Esophagus squamous epithelium (tissue), 5 donors: ENCODE results near the gene TTC4. TPM values are rescaled to one million over a fixed set of nuclear protein-coding genes. Genes with fewer than 3 reads are reported as not detected.

Source experiments
- DNase-seq: peaks from one replicate; lab custom pipeline; 2025; lab: John Stamatoyannopoulos, UW
- H3K27ac ChIP-seq, 4 donors: fragments of 200-600 bp; sonication (generic); one replicate each; pipeline ENCODE4 v1.5.1; 2016 to 2019; ENCODE audit warnings: mild to moderate bottlenecking in 1 of 4
- H3K27me3 ChIP-seq, 4 donors: fragments of 200-600 bp; sonication (generic); 1 replicate in 3 of 4; 2 replicates in 1 of 4; pipeline versions ENCODE4 v1.5.1 to v1.6.0; 2017 to 2021; ENCODE audit warnings: antibody characterized with exemption in 1 of 4
- H3K36me3 ChIP-seq, 3 donors: fragments of 200-600 bp; sonication (generic); one replicate each; pipeline ENCODE4 v1.5.1; 2016 to 2019
- H3K4me1 ChIP-seq, 3 donors: fragments of 200-600 bp; sonication (generic); one replicate each; pipeline ENCODE4 v1.5.1; 2017 to 2019
- H3K4me3 ChIP-seq, 4 donors: fragments of 200-600 bp; sonication (generic); 1 replicate in 3 of 4; 2 replicates in 1 of 4; pipeline ENCODE4 v1.5.1; 2016 to 2019; ENCODE audit warnings: mild to moderate bottlenecking in 2 of 4, moderate library complexity in 1 of 4
- H3K9me3 ChIP-seq, 3 donors: fragments of 200-600 bp; sonication (generic); one replicate each; pipeline ENCODE4 v1.5.1; 2016 to 2019
- CTCF ChIP-seq, 6 experiments: fragments of 450-650 bp in 4 of 6; fragments of 200-600 bp in 2 of 6; sonication (generic) in 2 of 6; IDR thresholded peaks; one replicate each; pipeline ENCODE4 v1.5.1; 2016 to 2019; ENCODE audit warnings: antibody characterized with exemption in 6 of 6, mild to moderate bottlenecking in 4 of 6, moderate library complexity in 4 of 6
- POLR2A ChIP-seq, 4 donors: fragments of 450-650 bp; IDR thresholded peaks; one replicate each; pipeline ENCODE4 v1.6.1; 2017; ENCODE audit warnings: antibody characterized with exemption in 4 of 4, mild to moderate bottlenecking in 4 of 4, moderate library complexity in 3 of 4
- WGBS, 2 donors: methylation state at CpG; one replicate each; pipeline ENCODE4 v1.1.5; 2018; 5-methylcytosine and 5-hydroxymethylcytosine counted together
- intact Hi-C: fragments of 100-400 bp; cut with DNase I; formaldehyde crosslinking; loops from one replicate; pipeline ENCODE4 v1.15.0; 2022
- total RNA-seq, 4 donors: library from RNA; depleted of rRNA; stranded (reverse); fragments of >200 nt; gene quantifications; one replicate each; pipeline ENCODE4 v1.1.0, GENCODE V29; 2016
- donor health status: DM: yes; HTN: yes; CAD: no.

Gene TTC4
- total RNA-seq, 4 donors from 2014 or later = 18.0 to 25.2 (median 21.9) TPM

DNA sequence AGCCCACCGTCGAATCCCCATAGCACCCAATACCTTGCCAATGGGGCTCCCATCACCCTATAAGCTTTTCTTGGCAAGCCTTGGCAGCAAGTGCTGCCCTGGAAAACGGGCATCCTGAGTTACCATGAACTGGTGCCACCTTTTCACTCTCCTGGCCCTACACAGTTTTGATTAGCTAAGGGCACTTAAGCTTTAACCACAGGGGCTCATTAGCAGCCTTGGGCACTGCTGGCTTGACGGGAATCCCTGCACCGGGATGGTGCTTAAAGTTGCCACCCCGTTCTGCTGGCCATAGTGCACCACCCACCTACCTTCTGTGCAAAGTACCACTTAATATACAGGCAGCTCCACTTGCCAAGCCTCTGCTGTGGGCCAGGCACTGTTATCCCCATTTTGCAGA, 34.9 kb downstream of the TTC4 start:
- WGBS, 2 donors = 58 to 62% methylated on average over 5 to 6 of the region's 6 CpGs
- Histone ChIP-seq H3K27ac (no peak overlapping the region), H3K4me1 (no peaks in the 10 kb centered on the region), H3K4me3 (no peak overlapping the region), H3K9me3 (no peaks in the 10 kb centered on the region), H3K27me3 (no peaks in the 10 kb centered on the region), H3K36me3 (peaks cover 0 to 2% (median 0%) of the 10 kb centered on the region in 3 donors)
- intact Hi-C loops = no loop called here
- no peak for DNase-seq
- TF ChIP-seq CTCF (IDR thresholded peaks at IDR 0.05) = no peak
- TF ChIP-seq POLR2A (IDR thresholded peaks at IDR 0.05) = no peak

- 64 to 68% methylated on average over 4 of the region's 4 CpGs for WGBS, 2 donors
- no peaks in the 10 kb centered on the region for H3K27me3 ChIP-seq
- H3K9me3 ChIP-seq = no peaks in the 10 kb centered on the region
- TF ChIP-seq CTCF (IDR thresholded peaks at IDR 0.05) (no peak), POLR2A (IDR thresholded peaks at IDR 0.05) (no peak)
- DNase-seq = no peak
- intact Hi-C loops = no loop called here
- H3K4me3 ChIP-seq = no peak overlapping the region
- H3K36me3 ChIP-seq = peaks cover 0 to 11% (median 1%) of the 10 kb centered on the region in 3 donors
- no peak overlapping the region for H3K27ac ChIP-seq
- no peaks in the 10 kb centered on the region for H3K4me1 ChIP-seq
Measured at GRCh38 chr1:54751426-54751825, 35.8 kb downstream of the TTC4 start.

GRCh38 chr1:54754045-54754444, 38.4 kb downstream of the TTC4 start:
- intact Hi-C loops = no loop called here
- Histone ChIP-seq H3K4me1 (no peaks in the 10 kb centered on the region), H3K27me3 (no peaks in the 10 kb centered on the region), H3K27ac (no peak overlapping the region), H3K4me3 (no peak overlapping the region), H3K36me3 (peaks cover 0 to 37% (median 4%) of the 10 kb centered on the region in 3 donors), H3K9me3 (no peaks in the 10 kb centered on the region)
- WGBS, 2 donors = 92 to 94% methylated on average over 7 to 10 of the region's 22 CpGs
- DNase-seq = no peak
- TF ChIP-seq CTCF (IDR thresholded peaks at IDR 0.05) = no peak
- no peak for TF ChIP-seq POLR2A (IDR thresholded peaks at IDR 0.05)

GRCh38 chr1:54754486-54755285, 39.0 kb downstream of the TTC4 start:
- Histone ChIP-seq H3K27me3 (no peaks in the 10 kb centered on the region), H3K4me3 (no peak overlapping the region), H3K27ac (no peak overlapping the region), H3K9me3 (no peaks in the 10 kb centered on the region), H3K36me3 (peaks cover 0 to 37% (median 4%) of the 10 kb centered on the region in 3 donors), H3K4me1 (no peaks in the 10 kb centered on the region)
- intact Hi-C loops = no loop called here
- no peak for TF ChIP-seq CTCF (IDR thresholded peaks at IDR 0.05)
- no peak for TF ChIP-seq POLR2A (IDR thresholded peaks at IDR 0.05)
- WGBS, 2 donors = 80% methylated on average over 1 to 2 of the region's 25 CpGs
- no peak for DNase-seq

DNA sequence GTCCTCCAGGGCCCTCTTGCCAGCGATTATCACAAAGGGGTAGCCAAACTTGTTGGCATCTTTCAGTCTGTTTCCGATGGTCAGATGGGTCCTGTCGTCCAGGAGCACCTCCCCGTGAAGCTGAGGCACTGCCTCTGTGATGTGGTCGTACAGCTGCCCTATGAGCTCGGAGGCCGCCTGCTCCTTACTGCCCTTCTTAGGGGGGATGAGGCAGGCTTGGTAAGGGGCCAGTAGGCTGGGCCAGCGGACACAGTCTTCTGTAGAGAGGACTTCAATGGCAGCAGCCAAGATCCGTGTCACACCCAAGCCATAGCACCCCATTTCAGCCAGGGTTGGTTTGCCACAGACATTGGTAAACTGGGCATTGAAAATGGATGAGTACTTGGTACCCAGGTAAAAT, 42.2 kb downstream of the TTC4 start:
- H3K9me3 ChIP-seq = no peaks in the 10 kb centered on the region
- peaks cover 0 to 37% (median 4%) of the 10 kb centered on the region in 3 donors for H3K36me3 ChIP-seq
- no peaks in the 10 kb centered on the region for H3K27me3 ChIP-seq
- peaks cover 0 to under 1% (median 0%) of the 10 kb centered on the region in 3 donors for H3K4me1 ChIP-seq
- no peak for DNase-seq
- intact Hi-C loops = no loop called here
- TF ChIP-seq CTCF (IDR thresholded peaks at IDR 0.05) (no peak), POLR2A (IDR thresholded peaks at IDR 0.05) (no peak)
- no peak overlapping the region for H3K4me3 ChIP-seq
- no peak overlapping the region for H3K27ac ChIP-seq
- WGBS, 2 donors = 80% methylated on average over 1 of the region's 9 CpGs; no CpG with 5 or more reads in 1 of the 2 donors
